LNCAP (cell line): ENCODE measurements around the gene TSPOAP1.

Experiments used
- CTCF ChIP-seq: fragments of 450-650 bp; IDR thresholded peaks from 2 replicates; pipeline ENCODE4 v1.5.1; 2017; ENCODE audit warnings: mild to moderate bottlenecking

TSPOAP1 gene

GRCh38 chr17:58360296-58361063 lies 31.9 kb upstream of the TSPOAP1 start:
- TF ChIP-seq CTCF: no peak

- no peak for TF ChIP-seq CTCF
Measured at GRCh38 chr17:58358408-58359172, 30.0 kb upstream of the TSPOAP1 start.

GRCh38 chr17:58357312-58358297 lies 29.0 kb upstream of the TSPOAP1 start:
- TF ChIP-seq CTCF: no peak

- no peak for TF ChIP-seq CTCF
Measured at GRCh38 chr17:58356231-58356630, 27.6 kb upstream of the TSPOAP1 start.

GRCh38 chr17:58354541-58355216 lies 26.1 kb upstream of the TSPOAP1 start:
- no peak for TF ChIP-seq CTCF

GRCh38 chr17:58353389-58353825 lies 24.8 kb upstream of the TSPOAP1 start:
- no peak for TF ChIP-seq CTCF
